HepG2 (cell line): ENCODE data around the gene ASXL1. TPM values are rescaled to one million over a fixed set of nuclear protein-coding genes. Genes with fewer than 3 reads are reported as not detected.
A peak's percentile ranks its signal among the peaks of the same experiment; 100 is the strongest.

Source experiments
- CENPX ChIP-seq: sonication (generic); formaldehyde crosslinking; IDR thresholded peaks from 2 replicates; pipeline ENCODE4 v1.9.0; 2021; ENCODE audit warnings: mild to moderate bottlenecking, missing genetic modification reagents, moderate library complexity
- GMEB1 ChIP-seq: sonication (generic); formaldehyde crosslinking; IDR thresholded peaks from 2 replicates; pipeline ENCODE4 v1.5.1; 2020; ENCODE audit warnings: missing genetic modification reagents, mild to moderate bottlenecking, borderline replicate concordance
- GRHL1 ChIP-seq: sonication (generic); formaldehyde crosslinking; conservative IDR thresholded peaks from 2 replicates; pipeline ENCODE4 v1.8.0; 2022; ENCODE audit warnings: missing genetic modification reagents
- MED1 ChIP-seq: sonication (generic); formaldehyde crosslinking; IDR thresholded peaks from 2 replicates; pipeline ENCODE4 v1.4.0; 2020; ENCODE audit warnings: missing genetic modification reagents
- SNAI1 ChIP-seq: sonication (generic); formaldehyde crosslinking; IDR thresholded peaks from 2 replicates; pipeline ENCODE4 v1.5.0; 2020; ENCODE audit warnings: mild to moderate bottlenecking, missing genetic modification reagents, borderline replicate concordance
- SP140L ChIP-seq: sonication (generic); formaldehyde crosslinking; IDR thresholded peaks from 2 replicates; pipeline ENCODE4 v1.4.0; 2020; ENCODE audit warnings: missing genetic modification reagents, borderline replicate concordance
- SRY ChIP-seq: sonication (generic); formaldehyde crosslinking; IDR thresholded peaks from 2 replicates; pipeline ENCODE4 v1.8.0; 2022; ENCODE audit warnings: mild to moderate bottlenecking, missing genetic modification reagents
- TIGD3 ChIP-seq: sonication (generic); formaldehyde crosslinking; IDR thresholded peaks from 2 replicates; pipeline ENCODE4 v1.5.1; 2020; ENCODE audit warnings: mild to moderate bottlenecking, missing genetic modification reagents, borderline replicate concordance
- ZHX2 ChIP-seq, 2 experiments: sonication (generic) in 1 of 2; formaldehyde crosslinking in 1 of 2; IDR thresholded peaks; 2 replicates each; pipeline versions ENCODE4 v1.6.1 to v1.9.0; 2014 to 2022; ENCODE audit warnings: antibody characterized with exemption in 1 of 2, borderline replicate concordance in 1 of 2, inconsistent platforms in 1 of 2, low read depth in 1 of 2, missing genetic modification reagents in 1 of 2
- ZMYM4 ChIP-seq: sonication (generic); formaldehyde crosslinking; IDR thresholded peaks from 2 replicates; pipeline ENCODE4 v1.8.1; 2023; ENCODE audit warnings: mild to moderate bottlenecking, missing genetic modification reagents
- ZNF121 ChIP-seq: sonication (generic); formaldehyde crosslinking; IDR thresholded peaks from 2 replicates; pipeline ENCODE4 v1.5.0; 2020; ENCODE audit warnings: mild to moderate bottlenecking, missing genetic modification reagents
- ZNF251 ChIP-seq: sonication (generic); formaldehyde crosslinking; IDR thresholded peaks from 2 replicates; pipeline ENCODE4 v1.9.0; 2021; ENCODE audit warnings: mild to moderate bottlenecking, missing genetic modification reagents
- ZNF550 ChIP-seq: sonication (generic); formaldehyde crosslinking; IDR thresholded peaks from 2 replicates; pipeline ENCODE4 v1.4.0; 2020; ENCODE audit warnings: mild to moderate bottlenecking, missing genetic modification reagents, borderline replicate concordance
- ZNF629 ChIP-seq: sonication (generic); formaldehyde crosslinking; conservative IDR thresholded peaks from 2 replicates; pipeline ENCODE4 v1.5.0; 2020; ENCODE audit warnings: missing genetic modification reagents
- polyA plus RNA-seq, 8 experiments: library from polyadenylated mRNA; depleted of rRNA in 3 of 8; stranded (reverse) in 7 of 8; unstranded in 1 of 8; fragments of >200 nt; fragmentation: Illumina TruSeq in 4 of 8; extraction: Trizol in 4 of 8; gene quantifications; 2 replicates each; pipeline versions ENCODE4 v1.2.1 to v1.2.3, GENCODE V29; 2011 to 2016; ENCODE audit warnings: low read depth in 4 of 8, missing spikeins in 1 of 8, mixed read lengths in 1 of 8; ENCODE audit not compliant: insufficient read depth in 1 of 8
- total RNA-seq, 5 experiments: library from RNA; depleted of rRNA; stranded (reverse); fragments of >200 nt; fragmentation: Illumina TruSeq; extraction: Trizol; gene quantifications; 2 replicates each; pipeline ENCODE4 v1.2.3, GENCODE V29; 2016; ENCODE audit warnings: low read depth in 1 of 5

ASXL1 gene
- total and polyA plus RNA-seq, 2 of the 13 experiments (the other 11 are each of a cell fraction or from before 2014, with no cell fraction given): 62.1 to 74.8 TPM

GRCh38 chr20:32473231-32474008 lies 115.3 kb downstream of the ASXL1 start (continued):
- TF ChIP-seq TIGD3 (CRISPR knock-in tag) (no peak), MED1 (peak; percentile 91; the same call in 1 of the 2 replicates), ZNF121 (CRISPR knock-in tag) (no peak; the same call in 1 of the 2 replicates), SP140L (CRISPR knock-in tag) (no peak), SRY (CRISPR knock-in tag) (peak; percentile 67; the same call in 1 of the 2 replicates), ZMYM4 (CRISPR knock-in tag) (peak; percentile 80), SNAI1 (CRISPR knock-in tag) (no peak), CENPX (CRISPR knock-in tag) (no peak), GMEB1 (CRISPR knock-in tag) (peak; percentile 45; the same call in 1 of the 2 replicates), ZNF629 (CRISPR knock-in tag) (peak; percentile 71; the same call in 1 of the 2 replicates), ZNF550 (CRISPR knock-in tag) (0 out of 2 replicates have a peak, but pooled peaks have one; percentile 63), GRHL1 (CRISPR knock-in tag) (no peak), ZNF251 (no peak; the same call in 1 of the 2 replicates), ZHX2 (IDR thresholded peaks at IDR 0.05; ENCODE audit: low read depth) (no peak; the same call in 1 of the 2 replicates), ZHX2 (CRISPR knock-in tag; IDR thresholded peaks at IDR 0.05; ENCODE audit: borderline replicate concordance) (no peak; the same call in 1 of the 2 replicates)
